GM04504 (cell line): ENCODE measurements around the gene FCSK.

Source experiments
- DNase-seq: peaks from one replicate; pipeline ENCODE4 v3.0.0-alpha.2; 2012; ENCODE audit warnings: low read depth

The FCSK gene

DNA sequence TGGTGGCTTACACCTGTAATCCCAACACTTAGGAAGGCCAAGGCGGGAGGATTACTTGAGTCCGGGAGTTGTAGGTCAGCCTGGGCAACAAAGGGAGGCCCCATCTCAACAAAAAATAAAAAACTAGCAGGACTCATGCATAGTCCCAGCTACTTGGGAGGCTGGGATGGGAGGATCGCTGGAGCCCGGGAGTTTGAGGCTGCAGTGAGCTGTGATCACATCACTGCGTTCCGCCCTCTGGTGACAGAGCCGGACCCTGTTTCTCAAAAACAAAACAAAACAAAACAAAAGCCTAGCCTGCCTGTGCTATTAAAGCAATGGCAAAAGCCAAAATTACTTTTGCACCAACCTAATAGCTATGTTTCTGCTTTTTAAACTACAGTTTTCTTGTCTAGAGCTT is 1.5 kb downstream of the FCSK start:
- no peak for DNase-seq

DNA sequence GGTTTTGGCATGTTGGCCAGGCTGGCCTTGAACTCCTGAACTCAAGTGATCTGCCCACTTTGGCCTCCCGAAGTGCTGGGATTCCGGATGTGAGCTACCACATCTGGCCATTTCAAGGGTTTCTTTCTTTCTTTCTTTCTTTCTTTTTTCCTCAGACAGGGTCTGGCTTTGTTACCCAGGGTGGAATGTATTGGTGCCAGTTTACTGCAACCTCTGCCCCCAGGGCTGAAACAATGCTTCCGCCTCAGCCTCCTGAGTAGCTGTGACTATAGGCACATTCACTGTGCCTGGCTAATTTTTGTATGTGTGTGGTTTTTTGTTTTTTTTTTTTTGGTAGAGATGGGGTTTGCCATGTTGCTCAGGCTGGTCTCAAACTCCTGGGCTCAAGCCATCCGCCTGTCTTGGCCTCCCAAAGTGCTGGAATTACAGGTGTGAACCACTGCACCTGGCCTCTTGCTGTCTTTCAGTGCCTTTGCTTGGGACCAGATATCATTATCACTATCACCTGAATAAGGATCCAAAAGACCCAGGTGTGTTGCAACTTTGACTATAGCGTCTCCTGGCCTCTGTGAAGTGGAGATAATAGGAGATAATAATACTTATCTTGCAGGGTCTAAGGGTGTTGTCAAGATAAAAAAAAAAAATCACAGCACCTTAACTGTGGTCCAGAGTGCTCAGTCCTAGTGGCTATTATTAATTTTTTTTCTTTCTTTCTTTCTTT is 3.2 kb downstream of the FCSK start:
- no peak for DNase-seq

DNA sequence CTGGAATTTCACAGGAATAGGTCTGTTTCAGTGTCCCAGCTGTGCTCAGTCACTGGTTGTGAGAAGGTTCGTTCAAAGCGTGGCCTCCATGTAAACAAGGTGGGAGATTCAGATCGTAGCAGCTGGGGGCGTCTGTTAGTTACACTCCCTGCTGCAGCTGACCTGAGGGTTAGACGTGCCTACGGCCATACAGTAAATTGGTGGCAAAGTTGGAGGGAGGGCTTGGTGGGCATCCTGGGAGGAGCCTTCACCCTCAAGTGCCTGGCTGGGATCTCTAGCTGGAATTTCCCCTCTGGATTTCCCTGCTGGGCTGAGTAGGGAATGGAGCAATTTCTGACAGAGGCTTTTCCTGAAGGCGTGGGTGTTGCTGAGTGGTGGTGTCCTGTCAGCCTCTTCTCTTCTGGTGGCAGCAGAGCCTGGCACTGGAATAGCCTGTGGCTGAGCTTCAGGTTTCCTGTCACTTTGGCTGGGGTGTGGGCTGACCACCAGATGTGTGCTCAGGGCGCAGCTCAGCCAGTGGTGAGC is 6.4 kb downstream of the FCSK start:
- no peak for DNase-seq

DNA sequence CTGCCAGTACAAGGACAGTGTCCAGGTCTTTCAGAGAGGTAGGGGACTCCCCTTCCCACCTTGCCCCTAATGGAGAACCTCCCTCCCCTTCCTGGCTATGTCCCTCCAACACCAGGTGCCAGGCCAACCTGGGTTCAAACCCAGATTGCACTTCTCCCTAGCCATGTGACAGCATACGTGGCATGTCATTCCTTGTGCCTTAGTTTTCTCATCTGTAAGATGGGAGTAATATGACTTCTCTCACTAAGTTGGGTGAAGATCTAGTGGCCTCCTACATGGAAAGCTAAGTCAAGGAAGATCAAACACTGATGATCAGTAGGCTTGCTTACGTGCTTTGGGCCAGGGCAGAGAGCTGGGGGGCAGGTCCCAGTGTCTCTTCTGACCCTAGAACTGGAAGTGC is 8.8 kb downstream of the FCSK start:
- no peak for DNase-seq

DNA sequence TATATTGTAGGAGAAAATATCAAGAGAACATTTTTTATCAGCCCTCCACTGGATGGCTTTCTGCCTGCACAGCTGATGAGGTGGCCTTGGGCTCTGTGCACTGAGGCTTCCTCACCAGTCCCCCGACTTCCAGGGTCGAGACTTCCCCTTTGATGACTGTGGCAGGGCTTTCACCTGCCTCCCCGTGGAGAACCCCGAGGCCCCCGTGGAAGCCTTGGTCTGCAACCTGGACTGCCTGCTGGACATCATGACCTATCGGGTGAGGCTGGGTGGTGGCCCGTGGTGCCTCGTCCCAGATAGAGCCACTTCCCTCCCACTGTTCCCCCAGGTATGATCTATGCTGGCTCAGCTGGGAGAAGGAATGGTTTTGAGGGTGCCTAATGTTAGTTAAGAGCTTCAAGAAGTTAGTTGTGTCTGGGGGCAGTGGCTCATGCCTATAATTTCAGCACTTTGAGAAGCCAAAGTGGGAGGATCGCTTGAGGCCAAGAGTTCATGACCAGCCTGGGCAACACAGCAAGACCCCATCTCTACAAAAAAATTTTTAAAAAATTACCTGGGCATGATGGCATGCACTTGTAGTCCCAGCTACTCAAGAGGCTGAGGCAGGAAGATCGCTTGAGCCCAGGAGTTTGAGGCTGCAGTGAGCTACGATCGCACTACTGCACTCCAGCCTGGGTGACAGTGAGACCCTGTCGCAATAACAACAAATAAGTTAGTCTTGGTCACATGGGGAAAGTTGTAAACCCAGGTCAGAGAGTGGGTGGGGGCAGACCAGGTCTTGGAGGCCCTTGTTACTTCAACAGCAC is 11.8 kb downstream of the FCSK start:
- DNase-seq: no peak

DNA sequence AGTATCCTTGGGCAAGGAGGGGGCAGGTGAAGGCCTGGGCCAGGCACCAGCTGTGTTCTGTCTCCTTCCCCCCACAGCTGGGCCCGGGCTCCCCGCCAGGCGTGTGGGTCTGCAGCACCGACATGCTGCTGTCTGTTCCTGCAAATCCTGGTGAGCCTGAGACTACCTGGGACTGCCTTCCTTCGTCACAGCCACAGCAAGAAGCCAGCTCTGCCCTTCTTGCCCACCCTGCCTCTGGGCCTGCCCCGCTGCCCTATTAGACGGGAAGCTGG is 12.3 kb downstream of the FCSK start:
- DNase-seq: no peak

DNA sequence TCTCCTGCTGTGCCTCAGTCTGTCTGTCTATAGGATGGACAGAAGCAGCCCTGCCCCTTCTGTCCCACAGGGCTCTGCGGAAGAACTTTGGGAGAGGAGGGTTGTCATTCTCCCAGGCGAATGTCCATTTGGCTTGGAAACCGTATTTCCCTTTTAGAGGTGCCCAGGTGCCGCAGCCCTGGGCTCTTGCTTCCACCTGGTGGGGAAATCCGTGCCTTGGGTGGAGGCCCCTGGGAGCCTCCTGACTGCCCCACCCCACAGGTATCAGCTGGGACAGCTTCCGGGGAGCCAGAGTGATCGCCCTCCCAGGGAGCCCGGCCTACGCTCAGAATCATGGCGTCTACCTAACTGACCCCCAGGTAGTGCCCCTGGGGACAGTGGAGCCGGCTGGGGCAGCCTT is 12.7 kb downstream of the FCSK start:
- DNase-seq: no peak

DNA sequence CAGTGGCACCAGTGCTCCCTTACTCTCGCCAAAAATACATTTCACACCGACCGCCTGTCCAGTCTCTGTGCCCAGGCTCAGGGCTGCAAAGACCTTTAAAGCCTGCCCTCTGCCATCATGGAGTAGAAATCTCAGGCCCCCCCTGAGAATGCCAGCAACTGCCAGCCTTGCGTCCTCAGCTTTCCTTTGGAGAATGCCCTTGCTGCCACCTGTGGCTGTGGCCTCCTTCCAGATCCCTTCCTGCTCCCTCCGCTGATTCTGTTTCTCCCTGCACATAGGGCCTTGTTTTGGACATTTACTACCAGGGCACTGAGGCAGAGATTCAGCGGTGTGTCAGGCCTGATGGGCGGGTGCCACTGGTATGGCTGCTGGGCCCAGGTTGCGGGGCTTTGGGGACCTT is 13.2 kb downstream of the FCSK start:
- DNase-seq: no peak

DNA sequence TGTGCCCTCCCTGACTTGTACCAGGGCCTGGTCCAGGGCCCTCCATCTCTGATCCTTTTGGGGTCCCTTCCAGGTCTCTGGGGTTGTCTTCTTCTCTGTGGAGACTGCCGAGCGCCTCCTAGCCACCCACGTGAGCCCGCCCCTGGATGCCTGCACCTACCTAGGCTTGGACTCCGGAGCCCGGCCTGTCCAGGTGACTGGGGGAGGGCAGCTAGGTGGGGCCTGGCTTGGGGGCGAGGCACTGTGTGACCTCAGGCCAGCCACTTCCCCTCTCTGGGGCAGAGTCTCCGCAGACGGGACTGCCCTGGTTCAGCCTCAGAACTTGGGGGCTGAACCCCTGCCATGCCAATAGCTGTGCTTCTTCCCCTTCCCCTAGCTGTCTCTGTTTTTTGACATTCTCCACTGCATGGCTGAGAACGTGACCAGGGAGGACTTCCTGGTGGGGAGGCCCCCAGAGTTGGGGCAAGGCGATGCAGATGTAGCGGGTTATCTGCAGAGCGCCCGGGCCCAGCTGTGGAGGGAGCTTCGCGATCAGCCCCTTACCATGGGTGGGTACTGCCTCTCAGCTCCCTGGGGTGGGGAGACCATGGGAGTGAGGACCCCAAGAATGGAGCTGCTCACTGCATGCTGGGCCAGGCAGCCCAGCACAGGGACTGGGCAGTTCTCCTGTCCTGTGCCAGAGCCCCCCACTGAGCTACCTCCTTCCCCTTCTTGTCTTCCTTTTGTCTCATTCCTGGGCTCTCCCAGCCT is 14.6 kb downstream of the FCSK start:
- no peak for DNase-seq

DNA sequence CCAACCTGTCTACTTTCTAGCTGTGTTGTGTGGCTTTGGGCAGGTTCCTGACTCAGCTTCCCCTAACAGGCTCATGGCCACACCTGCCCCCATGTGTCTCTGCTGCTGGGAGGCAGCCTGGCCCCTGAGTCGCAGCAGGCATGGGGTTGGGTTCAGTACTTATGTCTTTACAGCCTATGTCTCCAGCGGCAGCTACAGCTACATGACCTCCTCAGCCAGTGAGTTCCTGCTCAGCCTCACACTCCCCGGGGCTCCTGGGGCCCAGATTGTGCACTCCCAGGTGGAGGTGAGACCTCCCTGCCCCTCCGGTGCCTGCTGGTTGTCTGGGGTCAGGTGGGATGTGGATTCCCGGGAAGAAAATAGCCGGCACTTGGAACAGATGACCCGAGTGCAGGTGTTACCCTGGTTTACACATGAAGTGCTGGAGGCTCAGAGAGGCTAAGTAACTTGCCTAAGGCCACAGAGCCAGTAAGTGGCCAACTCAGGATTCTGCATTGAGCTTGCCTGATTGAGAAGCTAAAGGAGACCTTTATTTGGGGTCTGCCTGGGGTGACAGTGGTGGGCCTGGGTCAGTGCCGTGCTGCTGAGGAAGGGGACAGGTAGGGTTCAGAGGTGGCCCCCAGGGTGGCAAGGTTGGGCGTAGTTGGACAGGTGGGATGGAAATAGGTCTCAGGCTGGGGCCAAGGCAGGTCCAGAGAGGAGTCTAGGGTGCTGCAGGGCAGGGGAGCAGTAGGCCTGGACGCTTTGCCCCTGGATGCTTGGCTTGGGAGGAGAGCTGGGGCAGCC is 15.9 kb downstream of the FCSK start:
- no peak for DNase-seq

DNA sequence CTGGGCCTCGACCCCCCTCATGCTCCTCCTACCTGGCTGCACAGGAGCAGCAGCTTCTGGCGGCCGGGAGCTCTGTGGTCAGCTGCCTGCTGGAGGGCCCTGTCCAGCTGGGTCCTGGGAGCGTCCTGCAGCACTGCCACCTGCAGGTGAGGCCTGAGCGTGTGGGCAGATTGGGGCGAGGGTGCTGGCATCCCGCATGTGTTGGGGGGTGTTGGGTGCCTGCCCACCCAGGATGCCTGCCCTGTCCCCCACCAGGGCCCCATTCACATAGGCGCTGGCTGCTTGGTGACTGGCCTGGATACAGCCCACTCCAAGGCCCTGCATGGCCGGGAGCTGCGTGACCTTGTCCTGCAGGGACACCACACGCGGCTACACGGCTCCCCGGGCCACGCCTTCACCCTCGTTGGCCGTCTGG is 16.5 kb downstream of the FCSK start:
- no peak for DNase-seq

DNA sequence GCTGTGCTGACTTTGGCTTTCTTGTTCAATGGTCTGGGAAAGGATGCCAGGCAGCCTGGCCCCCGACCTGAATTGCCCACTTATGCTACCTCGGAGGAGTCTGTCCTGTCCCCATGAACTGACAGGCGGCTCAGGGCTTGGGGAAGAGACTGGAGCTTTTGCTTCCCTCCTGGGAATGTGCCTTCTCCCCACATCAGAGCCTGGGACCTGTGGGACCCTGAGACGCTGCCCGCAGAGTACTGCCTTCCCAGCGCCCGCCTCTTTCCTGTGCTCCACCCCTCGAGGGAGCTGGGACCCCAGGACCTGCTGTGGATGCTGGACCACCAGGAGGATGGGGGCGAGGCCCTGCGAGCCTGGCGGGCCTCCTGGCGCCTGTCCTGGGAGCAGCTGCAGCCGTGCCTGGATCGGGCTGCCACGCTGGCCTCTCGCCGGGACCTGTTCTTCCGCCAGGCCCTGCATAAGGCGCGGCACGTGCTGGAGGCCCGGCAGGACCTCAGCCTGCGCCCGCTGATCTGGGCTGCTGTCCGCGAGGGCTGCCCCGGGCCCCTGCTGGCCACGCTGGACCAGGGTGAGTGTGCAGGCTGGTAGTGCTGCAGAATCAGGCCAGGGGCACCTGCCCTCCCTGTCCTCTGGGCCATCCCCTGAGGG is 18.5 kb downstream of the FCSK start:
- DNase-seq: no peak

DNA sequence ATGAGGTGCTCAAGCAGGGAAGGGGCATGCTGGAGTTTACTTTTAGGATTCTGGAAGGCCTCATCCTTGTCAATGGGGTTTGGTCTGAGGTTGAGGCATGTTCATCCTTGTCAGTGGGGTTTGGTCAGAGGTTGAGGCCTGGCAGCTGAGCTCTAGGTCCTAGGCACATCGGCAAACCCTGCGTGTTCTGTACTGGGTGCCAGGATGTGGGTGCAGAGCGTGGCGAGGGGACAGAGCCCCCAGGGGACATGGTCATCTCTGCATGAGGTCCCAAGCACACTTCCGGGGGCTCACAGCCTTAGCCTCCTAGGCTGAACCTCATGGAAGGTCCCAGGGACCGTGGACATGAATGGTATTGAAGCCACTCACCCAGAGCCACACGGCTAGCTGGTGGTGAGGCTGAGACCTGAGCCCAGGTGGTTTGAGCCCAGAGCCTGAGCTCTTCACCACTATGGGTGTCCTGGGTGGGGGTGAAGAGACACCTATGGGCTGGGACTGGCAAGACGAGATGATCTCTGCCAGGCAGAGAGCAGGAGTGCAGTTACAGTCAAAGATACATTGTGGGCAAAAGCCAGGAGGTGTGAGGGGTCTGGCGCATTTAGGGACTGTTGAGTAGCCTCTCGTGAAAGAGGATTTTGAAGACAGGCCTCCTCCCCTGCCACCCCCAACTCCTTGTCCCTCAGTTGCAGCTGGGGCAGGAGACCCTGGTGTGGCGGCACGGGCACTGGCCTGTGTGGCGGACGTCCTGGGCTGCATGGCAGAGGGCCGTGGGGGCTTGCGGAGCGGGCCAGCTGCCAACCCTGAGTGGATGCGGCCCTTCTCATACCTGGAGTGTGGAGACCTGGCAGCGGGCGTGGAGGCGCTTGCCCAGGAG is 19.3 kb downstream of the FCSK start:
- no peak for DNase-seq

DNA sequence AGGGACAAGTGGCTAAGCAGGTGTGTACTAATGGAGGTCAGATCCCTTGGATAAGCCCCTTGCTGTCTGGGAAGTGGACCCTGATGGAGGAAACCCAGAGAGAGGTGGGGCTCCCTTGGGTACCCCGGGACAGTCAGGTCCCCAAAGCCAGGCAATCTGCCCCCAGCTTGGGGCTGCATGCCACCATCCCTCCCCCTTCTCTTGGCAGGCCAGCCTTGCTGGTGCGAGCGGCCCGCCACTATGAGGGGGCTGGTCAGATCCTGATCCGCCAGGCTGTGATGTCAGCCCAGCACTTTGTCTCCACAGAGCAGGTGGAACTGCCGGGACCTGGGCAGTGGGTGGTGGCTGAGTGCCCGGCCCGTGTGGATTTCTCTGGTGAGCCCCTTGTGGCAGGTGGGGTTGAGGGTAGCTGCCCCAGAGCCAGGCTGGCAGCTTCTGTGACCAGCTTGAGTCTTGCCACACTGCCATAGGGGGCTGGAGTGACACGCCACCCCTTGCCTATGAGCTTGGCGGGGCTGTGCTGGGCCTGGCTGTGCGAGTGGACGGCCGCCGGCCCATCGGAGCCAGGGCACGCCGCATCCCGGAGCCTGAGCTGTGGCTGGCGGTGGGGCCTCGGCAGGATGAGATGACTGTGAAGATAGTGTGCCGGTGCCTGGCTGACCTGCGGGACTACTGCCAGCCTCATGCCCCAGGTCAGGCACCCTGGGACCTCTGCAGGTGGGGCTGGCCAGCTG is 20.1 kb downstream of the FCSK start:
- no peak for DNase-seq

DNA sequence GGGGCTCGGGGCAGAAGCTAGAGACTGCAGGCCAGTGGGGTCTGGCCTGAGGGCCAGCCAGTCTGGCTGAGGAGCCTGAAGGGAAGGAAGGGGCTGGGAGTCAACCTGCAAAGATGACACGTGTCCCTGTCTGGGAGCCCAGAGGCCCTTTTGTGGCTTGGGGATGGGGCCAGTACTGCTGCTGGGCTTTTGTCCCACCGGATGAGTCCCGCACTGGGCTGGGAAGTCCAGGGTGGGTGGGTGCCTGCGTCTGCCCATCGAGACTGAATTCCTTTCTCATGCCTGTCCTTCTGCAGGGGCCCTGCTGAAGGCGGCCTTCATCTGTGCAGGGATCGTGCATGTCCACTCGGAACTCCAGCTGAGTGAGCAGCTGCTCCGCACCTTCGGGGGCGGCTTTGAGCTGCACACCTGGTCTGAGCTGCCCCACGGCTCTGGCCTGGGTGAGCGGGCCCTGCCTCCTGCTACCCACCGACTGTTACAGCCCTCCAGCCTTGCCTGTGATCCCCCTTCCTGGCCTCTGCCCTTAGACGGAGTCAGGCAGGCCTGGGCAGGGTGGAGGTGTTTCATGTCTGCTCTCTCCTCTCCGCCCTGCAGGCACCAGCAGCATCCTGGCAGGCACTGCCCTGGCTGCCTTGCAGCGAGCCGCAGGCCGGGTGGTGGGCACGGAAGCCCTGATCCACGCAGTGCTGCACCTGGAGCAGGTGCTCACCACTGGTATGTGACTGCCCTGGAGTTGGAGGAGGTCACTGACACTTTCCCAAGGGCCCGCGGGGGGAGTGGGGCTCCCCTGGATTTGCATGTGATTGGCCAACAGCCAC is 20.9 kb downstream of the FCSK start:
- DNase-seq: no peak

DNA sequence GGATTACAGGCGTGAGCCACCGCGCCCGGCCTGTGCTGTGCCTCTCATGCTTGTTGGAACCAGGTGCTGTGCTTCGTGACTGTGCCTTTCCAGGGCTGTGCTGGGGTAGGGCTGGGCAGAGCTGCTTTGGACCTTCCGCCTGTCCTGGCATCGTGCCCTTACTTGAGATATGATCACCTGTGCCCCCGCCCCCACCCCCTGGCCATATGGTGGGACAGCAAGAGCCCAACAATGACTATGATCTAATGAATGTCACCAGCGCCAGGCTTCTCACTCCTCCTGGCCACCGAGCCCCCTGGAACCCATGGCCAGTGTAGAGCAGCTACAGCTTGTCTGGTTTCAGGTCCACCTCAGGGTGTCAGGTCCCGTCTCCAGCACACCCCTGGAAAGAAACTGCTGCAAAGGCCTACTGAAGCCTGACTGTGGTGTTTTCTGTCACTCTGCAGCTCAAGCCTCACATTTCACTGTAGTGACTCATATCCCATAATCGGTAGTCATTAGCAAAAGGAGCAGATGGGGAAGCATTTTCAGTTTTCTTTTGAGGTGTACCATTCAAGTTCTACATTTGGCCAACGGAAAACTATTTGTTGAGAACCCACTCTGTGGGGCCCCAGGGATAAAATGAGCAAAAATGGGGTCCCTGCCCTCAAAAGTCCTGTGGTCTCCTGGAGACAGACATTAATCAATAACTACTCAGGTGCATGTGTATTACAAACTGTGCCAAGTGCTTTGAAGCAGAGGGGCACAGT is 22.1 kb downstream of the FCSK start:
- peak; percentile 47 for DNase-seq

DNA sequence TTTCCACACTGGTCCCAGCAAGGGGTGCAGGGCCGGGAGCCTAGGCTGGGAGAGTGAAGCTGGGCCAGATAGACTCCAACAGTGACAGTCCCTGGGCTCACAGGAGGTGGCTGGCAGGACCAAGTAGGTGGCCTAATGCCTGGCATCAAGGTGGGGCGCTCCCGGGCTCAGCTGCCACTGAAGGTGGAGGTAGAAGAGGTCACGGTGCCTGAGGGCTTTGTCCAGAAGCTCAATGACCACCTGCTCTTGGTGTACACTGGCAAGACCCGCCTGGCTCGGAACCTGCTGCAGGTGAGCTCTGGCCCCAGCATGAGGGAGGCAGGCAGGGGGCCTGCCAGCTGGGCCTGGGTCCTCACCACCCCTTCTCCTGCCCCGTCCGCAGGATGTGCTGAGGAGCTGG is 23.8 kb downstream of the FCSK start:
- no peak for DNase-seq

DNA sequence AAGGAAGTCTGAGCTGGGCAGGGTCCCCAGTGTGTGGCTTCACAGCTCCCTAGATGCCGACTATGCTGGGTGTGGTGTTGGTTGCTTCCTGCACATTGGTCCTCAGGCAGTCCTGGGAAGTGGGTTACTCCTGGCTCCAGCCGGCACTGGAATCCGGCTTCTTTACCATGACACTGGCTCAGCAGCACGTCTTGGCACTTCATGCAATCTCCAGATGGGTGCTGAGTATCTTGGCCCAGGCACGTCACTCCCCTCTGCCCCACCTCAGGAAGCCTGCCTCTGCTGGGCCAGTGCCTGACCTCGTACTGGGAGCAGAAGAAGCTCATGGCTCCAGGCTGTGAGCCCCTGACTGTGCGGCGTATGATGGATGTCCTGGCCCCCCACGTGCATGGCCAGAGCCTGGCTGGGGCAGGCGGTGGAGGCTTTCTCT is 24.5 kb downstream of the FCSK start:
- no peak for DNase-seq
